ENCODE data around the gene PRKCH. TPM values are rescaled to one million over a fixed set of nuclear protein-coding genes. Genes with fewer than 3 reads are reported as not detected.

Gene PRKCH
- total RNA-seq, 2 experiments from 2014 or later: 0.85 to 2.3 TPM

DNA sequence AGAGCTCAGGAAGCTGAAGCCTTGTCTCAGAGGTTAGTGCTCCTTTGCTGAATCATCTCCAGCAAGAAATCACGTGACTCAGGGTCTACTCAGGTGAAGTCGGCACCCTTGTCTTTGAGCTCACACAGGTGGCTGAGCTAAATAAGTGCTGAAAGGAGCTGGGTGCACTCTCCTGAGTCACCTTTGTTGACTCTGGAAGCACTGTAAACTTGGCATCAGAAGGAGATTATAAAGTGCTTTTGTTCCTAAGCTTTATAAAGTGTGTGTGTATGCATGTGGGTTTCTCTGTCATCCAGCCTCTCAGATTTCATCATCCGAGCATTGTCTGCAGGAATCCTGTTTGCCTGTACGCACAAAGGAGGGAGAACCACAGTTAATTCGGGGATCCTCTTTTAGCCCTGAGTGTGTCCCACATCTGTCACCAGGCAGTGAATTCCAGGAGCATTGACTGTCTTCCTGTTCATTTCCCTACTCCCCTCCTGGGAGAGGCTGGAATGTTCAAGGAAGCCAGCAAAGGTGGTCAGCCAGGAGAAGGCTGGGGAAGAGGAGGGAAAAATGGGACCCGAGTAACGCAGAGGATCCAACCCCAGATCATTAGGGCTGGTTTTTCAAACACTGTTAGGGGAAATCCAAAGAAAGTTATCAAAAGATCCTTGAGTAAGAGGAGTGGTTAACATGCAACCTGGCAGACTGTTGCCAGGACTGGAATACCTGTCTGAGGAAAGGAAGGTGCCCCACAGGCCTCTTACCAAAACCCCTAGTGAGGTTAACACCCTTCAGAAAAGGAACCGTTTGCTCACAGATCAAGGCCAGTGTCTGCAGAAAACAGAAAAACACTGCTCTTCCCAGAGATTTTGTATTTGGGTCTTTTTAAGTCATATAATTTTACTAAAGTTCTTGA, 216.4 kb downstream of the PRKCH start:
- POLR2A ChIA-PET: interaction anchor here (0.8 to 3.3 kb wide), 4 partner anchors 9 to 14 kb away, joined by 3 to 13 read pairs (median 8); no protein-coding TSS in a partner anchor
- TF ChIP-seq EZH2phosphoT487 (IDR thresholded peaks at IDR 0.05; ENCODE audit: borderline replicate concordance, low read depth, low read length): no peak
- TF ChIP-seq, protein P1, sequence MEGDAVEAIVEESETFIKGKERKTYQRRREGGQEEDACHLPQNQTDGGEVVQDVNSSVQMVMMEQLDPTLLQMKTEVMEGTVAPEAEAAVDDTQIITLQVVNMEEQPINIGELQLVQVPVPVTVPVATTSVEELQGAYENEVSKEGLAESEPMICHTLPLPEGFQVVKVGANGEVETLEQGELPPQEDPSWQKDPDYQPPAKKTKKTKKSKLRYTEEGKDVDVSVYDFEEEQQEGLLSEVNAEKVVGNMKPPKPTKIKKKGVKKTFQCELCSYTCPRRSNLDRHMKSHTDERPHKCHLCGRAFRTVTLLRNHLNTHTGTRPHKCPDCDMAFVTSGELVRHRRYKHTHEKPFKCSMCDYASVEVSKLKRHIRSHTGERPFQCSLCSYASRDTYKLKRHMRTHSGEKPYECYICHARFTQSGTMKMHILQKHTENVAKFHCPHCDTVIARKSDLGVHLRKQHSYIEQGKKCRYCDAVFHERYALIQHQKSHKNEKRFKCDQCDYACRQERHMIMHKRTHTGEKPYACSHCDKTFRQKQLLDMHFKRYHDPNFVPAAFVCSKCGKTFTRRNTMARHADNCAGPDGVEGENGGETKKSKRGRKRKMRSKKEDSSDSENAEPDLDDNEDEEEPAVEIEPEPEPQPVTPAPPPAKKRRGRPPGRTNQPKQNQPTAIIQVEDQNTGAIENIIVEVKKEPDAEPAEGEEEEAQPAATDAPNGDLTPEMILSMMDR (conservative IDR thresholded peaks at IDR 0.05; ENCODE audit: low read length): no peak
- BruUV-seq (replicated peaks): no TSS peak
- no peak overlapping the region for H3K4me3 ChIP-seq (ENCODE audit: low read depth, low read length, poor library complexity, severe bottlenecking)
- peak; percentile 37 for DNase-seq (ENCODE audit: low spot score)
- no peaks in the 10 kb centered on the region for H3K36me3 ChIP-seq (ENCODE audit: insufficient read depth, low read length)
- CTCF ChIA-PET (ENCODE audit: unreplicated experiment): interaction anchor here (1.3 kb wide), 1 partner anchor 16 kb away, joined by 3 read pairs; no protein-coding TSS in a partner anchor
- no peaks in the 10 kb centered on the region for H3K9me2 ChIP-seq (ENCODE audit: insufficient read depth, low read length)
- peaks cover 13% of the 10 kb centered on the region for H3K4me1 ChIP-seq (ENCODE audit: insufficient read depth, low read length, poor library complexity, severe bottlenecking)
- H4K20me1 ChIP-seq (ENCODE audit: insufficient read depth, low read length): no peaks in the 10 kb centered on the region
- H3K4me2 ChIP-seq (ENCODE audit: low read length): peak overlapping the region; percentile 16; the same call in 1 of the 2 replicates
- H3K79me2 ChIP-seq (ENCODE audit: insufficient read depth, low read depth, low read length): no peaks in the 10 kb centered on the region
- peak overlapping the region; percentile 66 for H2AFZ ChIP-seq (ENCODE audit: low read length)
- H3K27ac ChIP-seq (ENCODE audit: low read depth, low read length, poor library complexity, severe bottlenecking): no peak overlapping the region
- intact Hi-C loops (cut with micrococcal nuclease; ENCODE audit: unreplicated experiment): no loop called here
- H3K9me3 ChIP-seq (ENCODE audit: low read length): no peaks in the 10 kb centered on the region

DNA sequence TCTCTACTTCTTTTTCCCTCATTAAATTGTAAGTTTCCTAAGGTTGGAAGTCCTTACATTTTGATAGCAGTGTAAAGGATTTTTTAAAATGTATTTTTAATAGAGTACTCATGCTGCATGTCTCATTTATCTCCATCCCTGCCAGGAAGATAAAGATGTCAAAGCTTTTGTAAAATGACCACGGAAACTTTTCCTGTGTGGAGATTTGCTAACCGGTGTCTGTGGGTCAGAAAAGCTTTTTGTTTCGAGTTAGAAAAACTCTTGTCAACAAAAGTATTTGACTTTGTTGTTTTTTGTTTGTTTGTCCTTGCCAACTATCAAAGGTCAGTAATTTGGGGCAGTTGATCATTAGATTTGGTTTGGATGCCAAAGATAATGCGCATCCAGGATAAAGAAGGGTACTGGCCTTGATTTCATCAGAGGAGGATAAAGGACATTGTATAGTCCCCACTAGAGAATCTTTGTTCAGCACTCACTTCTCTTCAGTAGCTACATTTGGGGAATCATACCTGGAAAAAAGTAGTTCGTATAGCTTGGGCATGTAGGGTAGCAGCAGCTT, 217.2 kb downstream of the PRKCH start:
- intact Hi-C loops (cut with micrococcal nuclease; ENCODE audit: unreplicated experiment): no loop called here
- no peaks in the 10 kb centered on the region for H3K79me2 ChIP-seq (ENCODE audit: insufficient read depth, low read depth, low read length)
- no peaks in the 10 kb centered on the region for H3K36me3 ChIP-seq (ENCODE audit: insufficient read depth, low read length)
- no peak overlapping the region for H3K27ac ChIP-seq (ENCODE audit: low read depth, low read length, poor library complexity, severe bottlenecking)
- no peaks in the 10 kb centered on the region for H4K20me1 ChIP-seq (ENCODE audit: insufficient read depth, low read length)
- no peaks in the 10 kb centered on the region for H3K9me3 ChIP-seq (ENCODE audit: low read length)
- no peaks in the 10 kb centered on the region for H3K9me2 ChIP-seq (ENCODE audit: insufficient read depth, low read length)
- ChIA-PET CTCF (ENCODE audit: unreplicated experiment) (no interaction called here), POLR2A (interaction anchor here (1.3 kb wide), 2 partner anchors 15 to 19 kb away, joined by 3 read pairs; no protein-coding TSS in a partner anchor)
- no TSS peak for BruUV-seq (replicated peaks)
- H2AFZ ChIP-seq (ENCODE audit: low read length): no peak overlapping the region; the same call in 1 of the 2 replicates
- DNase-seq (ENCODE audit: low spot score): no peak
- H3K4me2 ChIP-seq (ENCODE audit: low read length): no peak overlapping the region
- H3K4me1 ChIP-seq (ENCODE audit: insufficient read depth, low read length, poor library complexity, severe bottlenecking): peaks cover 12% of the 10 kb centered on the region
- no peak for TF ChIP-seq EZH2phosphoT487 (IDR thresholded peaks at IDR 0.05; ENCODE audit: borderline replicate concordance, low read depth, low read length)
- TF ChIP-seq, protein P1 (conservative IDR thresholded peaks at IDR 0.05; ENCODE audit: low read length): no peak
- no peak overlapping the region for H3K4me3 ChIP-seq (ENCODE audit: low read depth, low read length, poor library complexity, severe bottlenecking)
